CD4-positive, alpha-beta T cell treated with Interleukin-17A for 4 hours (primary cell): ENCODE results near the gene PLD1.
"Not testable (repeated sequence)": the region's sequence is repeated elsewhere in the genome, so short reads cannot be mapped to it uniquely, and the experiment has no call there.

Experiments used
- DNase-seq: peaks from one replicate; pipeline ENCODE4 v3.0.0-alpha.2; 2020; ENCODE audit warnings: mixed read lengths

The PLD1 gene

GRCh38 chr3:171768281-171768900, 41.9 kb downstream of the PLD1 start:
- no peak for DNase-seq

GRCh38 chr3:171765511-171765887, 44.8 kb downstream of the PLD1 start:
- no peak for DNase-seq

- DNase-seq, result no peak
Observed at GRCh38 chr3:171763392-171763791, 46.9 kb downstream of the PLD1 start.

DNA sequence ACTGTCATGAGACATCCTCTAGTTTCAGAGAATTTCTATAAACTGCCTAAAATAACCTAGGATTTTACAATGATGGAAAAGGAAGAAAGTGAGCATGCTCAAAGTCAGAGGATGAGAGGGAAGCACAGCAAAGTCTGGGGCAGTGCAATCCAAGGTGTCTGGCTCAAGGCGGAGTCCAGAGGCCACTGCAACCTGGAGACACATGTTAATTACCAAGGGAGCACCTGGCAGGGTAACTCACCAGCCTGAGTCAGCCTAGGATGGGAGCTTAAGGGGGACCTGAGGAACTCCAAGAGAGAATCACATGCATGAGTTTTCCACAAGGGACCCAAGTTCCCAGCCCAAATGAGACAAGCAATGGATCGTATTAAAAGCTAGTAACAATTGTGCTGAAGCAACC, 49.8 kb downstream of the PLD1 start:
- no peak for DNase-seq

DNA sequence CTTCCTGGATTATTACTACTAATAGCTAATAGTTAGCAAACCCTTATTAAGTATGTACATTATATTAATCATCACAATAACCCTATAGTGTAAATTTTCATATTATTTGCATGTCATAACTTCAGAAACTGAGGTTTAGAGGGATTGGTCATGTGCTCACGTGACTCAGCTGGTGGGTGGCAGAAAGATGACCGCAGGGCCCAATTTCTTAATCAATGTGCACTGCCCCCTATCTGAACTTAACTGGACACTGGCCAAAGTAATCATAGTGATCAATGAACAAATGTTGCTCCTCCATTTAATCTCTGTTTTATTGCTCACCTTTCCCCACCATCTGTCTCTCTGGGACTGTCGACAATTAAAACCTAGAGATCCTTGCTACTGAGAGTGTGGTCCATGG, 52.2 kb downstream of the PLD1 start:
- no peak for DNase-seq

- DNase-seq, result no peak
Observed at GRCh38 chr3:171757361-171758034, 52.8 kb downstream of the PLD1 start.

DNA sequence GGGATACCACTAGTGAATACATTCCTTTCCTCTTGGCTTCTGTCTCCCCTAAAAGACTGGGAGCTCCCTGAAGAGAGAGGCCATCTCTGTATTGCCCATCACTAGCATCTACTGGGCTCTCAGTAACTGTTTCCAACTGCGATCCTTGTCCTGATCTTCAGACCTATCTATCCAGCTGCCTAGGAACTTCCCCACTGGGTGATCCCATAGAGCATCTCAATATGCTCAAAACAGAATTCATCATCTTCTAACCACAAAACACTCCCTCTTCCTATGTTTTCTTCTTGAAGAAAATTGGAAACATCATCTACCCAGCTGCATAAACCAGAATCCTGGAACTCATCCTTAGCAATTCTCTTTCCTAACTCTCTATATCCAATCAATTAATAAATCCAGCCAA, 54.6 kb downstream of the PLD1 start:
- DNase-seq, result no peak

DNA sequence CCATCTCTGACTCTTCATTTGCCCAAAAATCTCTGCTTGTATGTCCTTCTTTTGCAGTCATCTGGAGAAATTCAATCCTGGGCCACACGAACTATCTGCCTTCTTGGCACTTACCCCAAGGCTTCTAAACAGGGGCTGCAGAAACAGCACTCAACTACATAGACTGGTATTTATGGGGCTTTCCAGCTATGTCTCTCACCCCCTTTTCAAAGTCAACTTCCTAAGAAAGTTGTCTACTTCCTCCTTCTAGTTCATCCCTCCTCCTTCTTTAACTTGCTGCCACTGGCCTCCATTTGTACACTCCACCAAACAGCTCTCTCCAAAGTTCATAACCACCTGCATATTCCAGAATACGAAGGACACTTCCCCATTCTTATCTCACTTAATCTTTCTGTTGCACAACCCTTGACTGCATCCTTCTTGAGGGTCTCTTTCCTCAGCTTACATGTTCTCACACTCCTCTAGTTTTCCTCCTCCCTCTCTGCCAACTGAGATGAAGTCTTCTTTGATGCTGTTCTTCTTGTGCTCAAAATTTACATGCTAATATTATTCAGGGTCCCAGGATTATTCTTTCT, 55.2 kb downstream of the PLD1 start:
- no peak for DNase-seq

GRCh38 chr3:171753665-171754408, 56.4 kb downstream of the PLD1 start:
- DNase-seq, result no peak

DNA sequence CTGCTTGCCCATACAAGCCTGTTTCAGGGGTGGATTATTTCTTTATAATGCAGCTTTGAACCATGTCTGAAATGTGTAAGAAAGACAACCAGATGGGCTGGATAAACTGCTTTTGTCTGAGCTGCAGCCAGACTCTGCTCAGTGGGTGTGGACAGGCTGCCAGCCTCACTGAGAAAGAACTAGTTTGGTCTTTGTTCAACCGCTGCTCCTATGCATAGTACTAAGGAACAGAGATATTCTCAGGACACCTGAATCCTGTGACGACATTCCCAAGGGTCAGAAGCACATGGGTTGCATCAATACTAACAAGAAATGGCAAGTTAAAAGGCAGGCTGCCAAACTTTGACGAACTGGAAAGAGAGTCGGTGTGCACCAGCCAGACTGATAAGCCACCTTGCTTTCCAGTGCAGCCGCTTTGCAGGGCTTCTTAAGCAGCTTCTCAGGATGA, 57.2 kb downstream of the PLD1 start:
- no peak for DNase-seq

DNA sequence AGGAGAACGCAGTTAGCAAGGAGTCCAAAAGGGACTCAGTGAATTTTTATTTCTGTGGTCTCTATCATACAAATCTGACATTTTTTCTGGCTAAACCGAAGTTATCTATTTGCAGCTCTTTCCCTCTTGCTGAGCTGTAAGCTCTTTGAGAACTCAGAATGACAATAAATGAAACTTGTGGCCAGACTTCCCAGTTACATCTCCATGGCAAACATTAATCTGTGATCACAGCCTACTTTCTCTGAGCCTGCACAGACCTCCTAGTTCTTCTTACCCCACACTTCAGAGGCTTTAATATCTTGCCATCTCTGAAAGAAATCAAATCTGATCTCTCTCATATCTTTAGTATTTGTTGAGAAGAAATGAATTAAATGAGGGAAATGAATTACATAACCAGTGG, 58.0 kb downstream of the PLD1 start:
- DNase-seq, result no peak

DNA sequence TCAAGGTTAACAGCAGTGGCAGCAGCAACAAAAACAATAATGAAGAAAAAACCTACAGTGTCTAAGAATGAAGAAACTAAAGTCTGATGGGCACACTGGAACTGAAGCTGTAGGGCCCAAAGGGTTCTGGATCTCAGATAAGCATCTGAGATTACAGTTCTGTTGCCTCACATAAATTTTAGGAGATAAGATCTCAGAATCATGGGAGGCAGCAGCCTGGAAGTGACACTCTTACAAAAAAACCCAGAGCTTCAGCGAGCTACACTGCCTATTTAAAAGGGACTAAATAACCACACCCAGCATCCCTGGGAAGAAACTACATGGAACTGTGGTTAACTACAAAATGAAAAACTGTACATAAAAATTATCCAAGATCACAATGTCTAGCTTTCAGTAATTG, 61.2 kb downstream of the PLD1 start:
- DNase-seq, result no peak

DNA sequence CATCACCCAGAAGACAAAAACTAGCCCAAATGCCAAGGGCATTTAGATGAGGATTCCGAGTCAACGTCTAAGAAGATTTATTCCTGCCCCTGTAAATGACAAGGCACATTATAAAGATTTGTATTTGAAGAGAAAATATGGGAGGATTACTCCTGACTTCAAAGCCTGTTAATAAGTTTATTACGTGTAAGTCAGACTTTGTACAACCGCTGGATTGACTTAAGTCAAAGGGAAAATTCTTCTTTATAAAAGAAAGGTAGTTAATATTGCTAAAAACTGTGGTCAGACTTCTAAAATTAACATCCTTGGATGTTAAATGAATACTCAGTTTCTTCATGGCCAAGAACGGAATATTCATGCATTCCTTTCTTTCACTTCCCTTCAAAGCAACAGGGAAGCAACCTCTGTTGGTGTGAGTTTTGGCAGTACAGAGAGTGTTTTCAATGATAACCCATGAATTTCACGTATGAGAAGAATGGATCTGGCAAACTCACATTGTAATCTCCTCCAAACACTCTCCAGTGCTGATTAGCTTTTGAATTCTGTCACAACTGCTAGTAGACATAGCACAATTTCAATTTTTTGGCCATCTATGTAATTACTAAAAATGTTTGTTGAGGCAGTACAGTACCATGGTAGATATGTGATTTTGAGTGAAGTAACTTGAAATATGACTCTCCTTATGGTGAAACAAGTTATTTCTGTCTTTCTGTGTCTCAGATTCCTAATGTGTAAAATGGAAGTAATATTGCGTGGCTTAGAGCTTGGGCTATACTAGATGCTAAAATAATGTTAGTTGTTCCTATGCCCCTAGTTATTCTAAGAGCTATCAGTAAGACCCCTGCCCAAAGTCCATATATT, 62.0 kb downstream of the PLD1 start:
- DNase-seq, result no peak

DNA sequence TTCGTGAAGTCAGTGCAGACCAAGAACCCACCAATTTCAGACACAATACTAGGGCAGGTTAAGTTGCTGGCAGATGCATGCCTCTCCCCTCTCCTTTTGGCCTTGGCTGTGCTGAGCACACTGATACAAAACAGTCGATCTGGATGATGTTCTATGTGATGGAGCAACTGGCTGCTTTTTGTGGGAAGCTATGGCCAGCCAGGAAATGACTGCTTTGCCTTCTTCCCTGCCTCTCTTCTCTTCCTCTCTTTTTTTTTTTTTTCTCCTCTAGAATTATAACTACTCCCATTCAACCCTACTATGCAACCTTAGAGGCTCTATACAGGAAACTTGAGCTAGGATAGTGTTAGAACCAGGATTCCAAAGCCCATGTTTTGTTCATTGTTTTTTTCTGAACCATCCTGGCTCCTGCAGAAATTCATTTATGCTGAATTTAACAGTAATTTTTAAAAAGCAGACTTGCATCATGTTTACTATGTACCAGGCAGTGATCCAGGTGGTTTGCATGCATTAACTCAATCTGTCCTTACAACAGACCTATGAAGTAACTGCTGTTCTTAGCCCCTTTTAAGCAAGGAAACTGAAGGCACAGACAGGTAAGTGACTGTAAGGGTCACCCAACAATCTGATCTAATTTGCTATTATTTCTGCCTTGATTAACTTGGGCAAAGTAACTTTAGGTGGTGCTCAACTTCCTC, 62.9 kb downstream of the PLD1 start:
- DNase-seq, result no peak

DNA sequence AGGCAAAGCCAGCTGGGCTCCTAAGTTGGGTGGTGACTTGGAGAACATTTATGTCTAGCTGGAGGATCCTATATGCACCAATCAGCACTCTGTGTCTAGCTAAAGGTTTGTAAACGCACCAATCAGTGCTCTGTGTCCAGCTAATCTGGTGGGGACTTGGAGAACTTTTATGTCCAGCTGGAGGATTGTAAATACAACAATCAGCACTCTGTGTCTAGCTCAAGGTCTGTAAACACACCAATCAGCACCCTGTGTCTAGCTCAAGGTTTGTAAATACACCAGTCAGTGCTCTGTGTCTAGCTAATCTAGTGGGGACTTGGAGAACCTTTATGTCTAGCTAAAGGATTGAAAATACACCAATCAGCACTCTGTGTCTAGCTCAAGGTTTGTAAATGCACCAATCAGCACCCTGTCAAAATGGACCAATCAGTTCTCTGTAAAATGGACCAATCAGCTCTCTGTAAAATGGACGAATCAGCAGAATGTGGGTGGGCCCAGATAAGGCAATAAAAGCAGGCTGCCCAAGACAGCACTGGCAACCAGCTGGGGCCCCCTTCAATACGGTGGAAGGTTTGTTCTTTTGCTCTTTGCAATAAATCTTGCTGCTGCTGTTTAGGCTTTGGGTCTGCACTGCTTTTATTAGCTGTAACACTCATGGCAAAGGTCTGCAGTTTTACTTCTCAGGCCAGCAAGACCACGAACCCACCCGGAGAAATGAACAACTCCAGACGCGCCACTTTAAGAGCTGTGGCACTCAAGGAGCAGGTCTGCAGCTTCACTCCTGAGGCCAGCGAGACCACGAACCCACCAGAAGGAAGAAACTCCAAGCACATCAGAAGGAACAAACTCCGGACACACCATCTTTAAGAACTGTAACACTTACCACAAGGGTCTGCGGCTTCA, 63.7 kb downstream of the PLD1 start:
- not testable (repeated sequence) for DNase-seq

- no peak for DNase-seq
Observed at GRCh38 chr3:171745577-171746319, 64.5 kb downstream of the PLD1 start.

DNA sequence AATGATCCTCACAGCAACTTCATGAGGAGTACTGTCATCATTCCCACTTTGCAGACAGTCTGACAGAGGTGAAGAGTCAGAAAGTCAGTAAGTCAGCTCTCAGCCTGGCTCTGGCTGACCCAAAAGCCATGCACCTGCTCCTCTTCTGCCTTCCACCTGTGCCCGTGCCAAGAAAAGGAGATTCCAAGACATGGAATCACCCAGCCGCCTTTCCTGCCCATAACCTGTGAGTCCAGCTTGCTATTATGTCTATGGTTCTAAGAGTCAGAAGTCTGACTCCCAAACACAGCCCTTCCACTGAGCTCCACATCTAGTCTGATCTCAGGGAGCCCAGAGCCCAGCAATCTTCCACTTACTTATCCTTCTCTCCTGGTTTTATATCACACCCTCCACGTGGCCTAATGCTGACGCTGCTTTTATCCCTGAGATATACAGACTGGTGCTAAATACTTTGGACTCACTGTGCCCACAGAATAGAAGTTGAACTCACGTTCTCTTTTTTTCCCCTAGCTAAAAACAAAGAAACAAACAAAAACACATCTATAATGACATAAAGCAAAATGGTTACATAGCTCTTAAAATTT, 66.0 kb downstream of the PLD1 start:
- no peak for DNase-seq

- DNase-seq, result no peak
Observed at GRCh38 chr3:171743327-171744157, 66.7 kb downstream of the PLD1 start.

GRCh38 chr3:171741377-171741776, 68.9 kb downstream of the PLD1 start:
- no peak for DNase-seq
